Endodermal cell (in vitro differentiated cells): ENCODE results near the gene MAP7. TPM values are rescaled to one million over a fixed set of nuclear protein-coding genes. Genes with fewer than 3 reads are reported as not detected.

Source experiments
- DNase-seq: peaks from one replicate; pipeline ENCODE4 v3.0.0-alpha.2; 2017
- H3K27ac ChIP-seq: 2 replicates; pipeline ENCODE4 v1.5.1; 2013; ENCODE audit warnings: mild to moderate bottlenecking, low read depth, low read length, moderate library complexity
- H3K27me3 ChIP-seq: 2 replicates; pipeline ENCODE4 v1.6.1; 2013; ENCODE audit warnings: mild to moderate bottlenecking, low read length, moderate library complexity; ENCODE audit not compliant: insufficient read depth, control insufficient read depth, poor library complexity, severe bottlenecking
- H3K36me3 ChIP-seq: 2 replicates; pipeline ENCODE4 v1.7.0; 2013; ENCODE audit warnings: mild to moderate bottlenecking, low read length, moderate library complexity; ENCODE audit not compliant: control insufficient read depth, insufficient read depth
- H3K4me1 ChIP-seq: one replicate; pipeline ENCODE4 v1.7.0; 2013; ENCODE audit warnings: low read length; ENCODE audit not compliant: control insufficient read depth, insufficient read depth
- H3K4me3 ChIP-seq: 2 replicates; pipeline ENCODE4 v1.5.1; 2013; ENCODE audit warnings: mild to moderate bottlenecking, low read length, moderate library complexity
- H3K9ac ChIP-seq: 2 replicates; pipeline ENCODE4 v1.6.1; 2013; ENCODE audit warnings: mild to moderate bottlenecking, low read length, moderate library complexity; ENCODE audit not compliant: poor library complexity, severe bottlenecking; ENCODE audit errors: extremely low read depth
- H3K9me3 ChIP-seq: 2 replicates; pipeline ENCODE4 v1.6.1; 2013; ENCODE audit warnings: mild to moderate bottlenecking, low read length, moderate library complexity; ENCODE audit not compliant: control insufficient read depth
- H3K27ac Mint-ChIP-seq: 2 replicates; pipeline ENCODE4 v1.8.0; 2020; ENCODE audit warnings: mixed read lengths
- H3K27me3 Mint-ChIP-seq: 2 replicates; pipeline ENCODE4 v1.8.0; 2021; ENCODE audit warnings: mild to moderate bottlenecking, mixed read lengths; ENCODE audit not compliant: insufficient read depth
- H3K36me3 Mint-ChIP-seq: 2 replicates; pipeline ENCODE4 v1.8.0; 2020; ENCODE audit warnings: low read depth, mixed read lengths
- H3K4me1 Mint-ChIP-seq: 2 replicates; pipeline ENCODE4 v1.8.0; 2020; ENCODE audit warnings: mixed read lengths
- H3K4me3 Mint-ChIP-seq: 2 replicates; pipeline ENCODE4 v1.8.0; 2020; ENCODE audit warnings: mild to moderate bottlenecking, moderate library complexity, mixed read lengths
- H3K9me3 Mint-ChIP-seq: 2 replicates; pipeline ENCODE4 v1.8.0; 2020; ENCODE audit warnings: mild to moderate bottlenecking, mixed read lengths
- WGBS, 2 experiments: methylation state at CpG; one replicate each; pipeline versions ENCODE4 v1.1.5 to v1.1.7; 2013; ENCODE audit warnings: missing lambda C conversion rate in 2 of 2, mixed read lengths in 1 of 2; ENCODE audit not compliant: insufficient coverage in 1 of 2, insufficient read length in 1 of 2; 5-methylcytosine and 5-hydroxymethylcytosine counted together
- total RNA-seq, 2 donors: library from RNA; stranded (reverse); fragmentation: NEBNext Ultra II Directional in 1 of 2; extraction: Animal tissue kit (Norgen Biotek cat#: 25700) in 1 of 2; gene quantifications; 2 replicates in 1 of 2; 3 replicates in 1 of 2; pipeline ENCODE4 v1.2.1, GENCODE V29; 2021
- TF ChIP-seq, protein P1 (sequence below): fragments of 200-600 bp; sonication (generic); conservative IDR thresholded peaks from 2 replicates; pipeline ENCODE4 v1.5.0; 2021; ENCODE audit warnings: antibody characterized with exemption, mild to moderate bottlenecking

Gene MAP7
- total RNA-seq, 2 donors from 2014 or later: 42.4 to 48.7 TPM

DNA sequence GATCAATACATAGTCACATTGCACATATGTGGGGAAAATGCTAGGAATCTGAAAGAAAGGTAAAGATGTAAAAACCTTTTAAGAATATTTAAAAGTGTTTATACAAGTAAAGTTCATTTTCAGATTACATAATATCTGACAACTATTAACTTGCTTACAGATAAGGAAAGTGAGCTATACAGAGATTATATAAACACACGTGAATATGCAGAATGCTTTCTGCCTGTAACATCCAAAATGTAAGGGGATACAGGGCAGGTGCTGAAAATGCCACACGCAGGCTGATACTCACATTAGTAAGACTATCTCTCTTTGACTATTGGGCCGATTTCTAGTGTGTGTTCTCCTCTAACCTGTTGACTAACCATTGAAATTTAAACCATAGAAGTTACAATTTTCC lies 17.9 kb upstream of the MAP7 start:
- Mint-ChIP-seq H3K9me3 (peaks cover 25% of the 10 kb centered on the region), H3K27me3 (no peaks in the 10 kb centered on the region), H3K4me3 (no peak overlapping the region)

DNA sequence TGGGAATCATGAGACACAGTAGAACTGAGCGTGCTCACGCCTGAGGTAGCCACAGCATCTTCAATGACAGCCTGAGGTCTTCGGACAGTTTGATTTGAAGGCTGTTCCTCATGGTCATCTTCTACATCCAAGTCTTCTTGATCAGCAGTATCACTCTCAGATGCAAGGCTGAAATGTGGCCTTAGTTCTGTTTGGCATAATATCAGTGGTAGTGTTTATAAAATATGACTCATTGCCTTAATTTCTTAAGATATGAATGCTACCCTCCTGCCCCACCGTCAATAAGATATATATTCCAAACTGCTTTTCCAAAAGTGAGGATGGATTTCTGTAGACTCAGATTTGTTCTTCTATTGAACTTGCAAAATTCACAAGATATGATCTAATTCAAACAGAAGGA lies 17.5 kb upstream of the MAP7 start:
- H3K36me3 Mint-ChIP-seq: peaks cover 5% of the 10 kb centered on the region
- peaks cover 25% of the 10 kb centered on the region for H3K9me3 Mint-ChIP-seq
- 94 to 100% methylated on average over 3 to 4 of the region's 4 CpGs for WGBS, 2 experiments
- no peak for DNase-seq
- H3K9ac ChIP-seq: no peak overlapping the region
- no peak overlapping the region for H3K4me3 ChIP-seq
- no peak overlapping the region for H3K4me3 Mint-ChIP-seq
- H3K27me3 ChIP-seq: no peaks in the 10 kb centered on the region
- H3K27ac Mint-ChIP-seq: no peak overlapping the region
- TF ChIP-seq, protein P1, sequence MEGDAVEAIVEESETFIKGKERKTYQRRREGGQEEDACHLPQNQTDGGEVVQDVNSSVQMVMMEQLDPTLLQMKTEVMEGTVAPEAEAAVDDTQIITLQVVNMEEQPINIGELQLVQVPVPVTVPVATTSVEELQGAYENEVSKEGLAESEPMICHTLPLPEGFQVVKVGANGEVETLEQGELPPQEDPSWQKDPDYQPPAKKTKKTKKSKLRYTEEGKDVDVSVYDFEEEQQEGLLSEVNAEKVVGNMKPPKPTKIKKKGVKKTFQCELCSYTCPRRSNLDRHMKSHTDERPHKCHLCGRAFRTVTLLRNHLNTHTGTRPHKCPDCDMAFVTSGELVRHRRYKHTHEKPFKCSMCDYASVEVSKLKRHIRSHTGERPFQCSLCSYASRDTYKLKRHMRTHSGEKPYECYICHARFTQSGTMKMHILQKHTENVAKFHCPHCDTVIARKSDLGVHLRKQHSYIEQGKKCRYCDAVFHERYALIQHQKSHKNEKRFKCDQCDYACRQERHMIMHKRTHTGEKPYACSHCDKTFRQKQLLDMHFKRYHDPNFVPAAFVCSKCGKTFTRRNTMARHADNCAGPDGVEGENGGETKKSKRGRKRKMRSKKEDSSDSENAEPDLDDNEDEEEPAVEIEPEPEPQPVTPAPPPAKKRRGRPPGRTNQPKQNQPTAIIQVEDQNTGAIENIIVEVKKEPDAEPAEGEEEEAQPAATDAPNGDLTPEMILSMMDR: no peak
- no peaks in the 10 kb centered on the region for H3K4me1 Mint-ChIP-seq
- H3K9me3 ChIP-seq: peaks cover 18% of the 10 kb centered on the region
- H3K4me1 ChIP-seq: no peaks in the 10 kb centered on the region
- no peaks in the 10 kb centered on the region for H3K27me3 Mint-ChIP-seq
- H3K36me3 ChIP-seq: no peaks in the 10 kb centered on the region
- no peak overlapping the region for H3K27ac ChIP-seq

More for the DNA sequence above, 17.9 kb upstream of the MAP7 start:
- no peaks in the 10 kb centered on the region for H3K36me3 ChIP-seq
- H3K4me3 ChIP-seq: no peak overlapping the region
- H3K36me3 Mint-ChIP-seq: peaks cover 5% of the 10 kb centered on the region
- no peaks in the 10 kb centered on the region for H3K4me1 Mint-ChIP-seq
- no peak overlapping the region for H3K27ac Mint-ChIP-seq
- no peak for DNase-seq
- no peak overlapping the region for H3K27ac ChIP-seq
- H3K9ac ChIP-seq: no peak overlapping the region
- no peaks in the 10 kb centered on the region for H3K4me1 ChIP-seq
- H3K9me3 ChIP-seq: peaks cover 18% of the 10 kb centered on the region
- H3K27me3 ChIP-seq: no peaks in the 10 kb centered on the region
- TF ChIP-seq, protein P1: no peak
- WGBS, 2 experiments: 83 to 89% methylated on average over 3 of the region's 3 CpGs

DNA sequence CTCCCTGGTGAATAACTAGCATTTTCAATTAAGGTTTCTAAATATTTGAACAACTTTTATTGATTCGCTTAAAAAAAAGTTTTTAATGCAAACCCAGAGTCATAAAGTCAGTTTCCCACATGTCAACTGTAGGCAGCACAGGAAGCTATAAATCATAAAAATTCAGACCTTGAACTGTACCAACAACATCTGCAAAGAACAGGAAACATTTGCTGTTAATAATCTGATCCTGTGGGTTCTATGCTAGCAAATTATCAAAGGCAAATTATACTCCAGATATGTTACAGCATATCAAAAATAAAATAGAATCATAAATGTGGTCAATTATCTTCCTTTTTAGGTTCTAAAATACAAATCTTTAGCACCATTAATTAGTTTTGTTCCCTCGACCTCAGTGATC lies 16.6 kb upstream of the MAP7 start:
- peaks cover 5% of the 10 kb centered on the region for H3K36me3 Mint-ChIP-seq
- no peak for DNase-seq
- Histone ChIP-seq H3K9me3 (peaks cover 15% of the 10 kb centered on the region), H3K27ac (no peak overlapping the region), H3K36me3 (no peaks in the 10 kb centered on the region), H3K9ac (no peak overlapping the region), H3K4me1 (no peaks in the 10 kb centered on the region), H3K4me3 (no peak overlapping the region), H3K27me3 (no peaks in the 10 kb centered on the region)
- peaks cover 25% of the 10 kb centered on the region for H3K9me3 Mint-ChIP-seq
- WGBS, 2 experiments: 89% methylated on average over 2 of the region's 2 CpGs; no CpG with 5 or more reads in 1 of the 2 experiments
- no peak overlapping the region for H3K27ac Mint-ChIP-seq
- no peak overlapping the region for H3K4me3 Mint-ChIP-seq
- H3K27me3 Mint-ChIP-seq: no peaks in the 10 kb centered on the region
- TF ChIP-seq, protein P1: no peak
- H3K4me1 Mint-ChIP-seq: no peaks in the 10 kb centered on the region
